Adipose tissue (tissue), 3 donors: ENCODE results near the gene MEIOSIN. TPM values are rescaled to one million over a fixed set of nuclear protein-coding genes. Genes with fewer than 3 reads are reported as not detected.
"Not testable (repeated sequence)": the region's sequence is repeated elsewhere in the genome, so short reads cannot be mapped to it uniquely, and the experiment has no call there.

Source experiments
- H3K27ac ChIP-seq: one replicate; pipeline ENCODE4 v1.5.1; 2013; ENCODE audit warnings: low read depth, low read length
- WGBS, 3 donors: extraction: QIAGEN DNeasy Blood & Tissue Kit; methylation state at CpG; one replicate each; pipeline ENCODE4 v1.1.7; 2013; 5-methylcytosine and 5-hydroxymethylcytosine counted together
- polyA plus RNA-seq, 3 donors: library from polyadenylated mRNA; stranded (reverse); fragments of 200-250 nt; gene quantifications; one replicate each; pipeline ENCODE4 v1.2.3, GENCODE V29; 2013
- donor health status: healthy with polysubstance abuse.
- donor health status: Bipolar disorder and iron deficiency.
- donor health status: healthy.

MEIOSIN gene
- under 1 TPM; 0.01 to 0.11 (median 0.02) TPM for polyA plus RNA-seq

- H3K27ac ChIP-seq: no peak within 1 kb of the TSS
- 91 to 94% (median 94%) methylated on average over 59 of the region's 59 CpGs for WGBS, 3 donors
Measured at GRCh38 chr19:45733160-45733810, at the start of gene MEIOSIN. Gene MEIOSIN (plus strand): TSS chr19:45733439. CDS start chr19:45735377, 1,938 bp downstream.

- H3K27ac ChIP-seq: not testable (repeated sequence)
- 77 to 89% (median 88%) methylated on average over 11 of the region's 11 CpGs for WGBS, 3 donors
Measured at GRCh38 chr19:45685045-45685444, 48.2 kb upstream of the MEIOSIN start.

- 88 to 92% (median 89%) methylated on average over 9 of the region's 9 CpGs for WGBS, 3 donors
- H3K27ac ChIP-seq: no peak overlapping the region
Measured at GRCh38 chr19:45687599-45687998, 45.6 kb upstream of the MEIOSIN start.

GRCh38 chr19:45691516-45692186 lies 41.6 kb upstream of the MEIOSIN start, which contains the start of gene SNRPD2:
Gene SNRPD2 (minus strand): TSS chr19:45691953. CDS start chr19:45691888, 65 bp downstream.
- 0 to 1% (median 1%) methylated on average over 36 of the region's 36 CpGs for WGBS, 3 donors

GRCh38 chr19:45692187-45693105 lies 40.8 kb upstream of the MEIOSIN start, which contains the start of gene QPCTL:
Gene QPCTL (plus strand): TSS chr19:45692666. CDS start chr19:45692704, 38 bp downstream.
- peak within 1 kb of the TSS; percentile 51 for H3K27ac ChIP-seq
- 0 to 1% (median 0%) methylated on average over 70 of the region's 70 CpGs for WGBS, 3 donors

More at GRCh38 chr19:45691516-45692186, 41.6 kb upstream of the MEIOSIN start, which contains the start of gene SNRPD2:
- H3K27ac ChIP-seq: peak within 1 kb of the TSS; percentile 51

- WGBS, 3 donors: 0 to 1% (median 1%) methylated on average over 22 of the region's 22 CpGs
- H3K27ac ChIP-seq: no peak overlapping the region
Measured at GRCh38 chr19:45693106-45693788, 40.0 kb upstream of the MEIOSIN start.

- WGBS, 3 donors: 42 to 73% (median 65%) methylated on average over 7 of the region's 7 CpGs
- H3K27ac ChIP-seq: no peak overlapping the region
Measured at GRCh38 chr19:45701676-45702075, 31.6 kb upstream of the MEIOSIN start.

GRCh38 chr19:45705115-45705514 lies 28.1 kb upstream of the MEIOSIN start:
- 94 to 97% (median 97%) methylated on average over 9 of the region's 9 CpGs for WGBS, 3 donors
- H3K27ac ChIP-seq: no peak overlapping the region

GRCh38 chr19:45705710-45706415 lies 27.4 kb upstream of the MEIOSIN start:
- WGBS, 3 donors: 90 to 95% (median 94%) methylated on average over 12 of the region's 12 CpGs

GRCh38 chr19:45710356-45711130 lies 22.7 kb upstream of the MEIOSIN start:
- H3K27ac ChIP-seq: no peak overlapping the region
- 65 to 72% (median 68%) methylated on average over 10 of the region's 10 CpGs for WGBS, 3 donors

More at GRCh38 chr19:45705710-45706415, 27.4 kb upstream of the MEIOSIN start:
- H3K27ac ChIP-seq: no peak overlapping the region

GRCh38 chr19:45711851-45712698 lies 21.2 kb upstream of the MEIOSIN start:
- no peak overlapping the region for H3K27ac ChIP-seq
- WGBS, 3 donors: 94 to 95% (median 94%) methylated on average over 73 to 76 of the region's 76 CpGs

GRCh38 chr19:45712699-45713067 lies 20.6 kb upstream of the MEIOSIN start:
- no peak overlapping the region for H3K27ac ChIP-seq
- WGBS, 3 donors: 94 to 96% (median 96%) methylated on average over 10 to 25 of the region's 25 CpGs

- no peak overlapping the region for H3K27ac ChIP-seq
- 92 to 93% (median 92%) methylated on average over 15 of the region's 15 CpGs for WGBS, 3 donors
Measured at GRCh38 chr19:45713141-45713540, 20.1 kb upstream of the MEIOSIN start.

- 90 to 97% (median 91%) methylated on average over 3 of the region's 3 CpGs for WGBS, 3 donors
- no peak overlapping the region for H3K27ac ChIP-seq
Measured at GRCh38 chr19:45715139-45715538, 18.1 kb upstream of the MEIOSIN start.

GRCh38 chr19:45716359-45717130 lies 16.7 kb upstream of the MEIOSIN start:
- no peak overlapping the region for H3K27ac ChIP-seq
- 1 to 3% (median 2%) methylated on average over 24 of the region's 24 CpGs for WGBS, 3 donors
